CD4-positive, alpha-beta T cell treated with Interleukin-6 at 100 ng/mL for 8 hours (primary cell): Measurements from ENCODE around the gene SLC44A5.
"Not testable (repeated sequence)": the region's sequence is repeated elsewhere in the genome, so short reads cannot be mapped to it uniquely, and the experiment has no call there.

Source experiments
- DNase-seq: peaks from one replicate; pipeline ENCODE4 v3.0.0-alpha.2; 2020; ENCODE audit warnings: mixed read lengths, low spot score

Gene SLC44A5

GRCh38 chr1:75449998-75450397 lies 160.9 kb downstream of the SLC44A5 start:
- DNase-seq = no peak

GRCh38 chr1:75444220-75444619 lies 166.7 kb downstream of the SLC44A5 start:
- no peak for DNase-seq

GRCh38 chr1:75440274-75440673 lies 170.6 kb downstream of the SLC44A5 start:
- DNase-seq = no peak

GRCh38 chr1:75438355-75438754 lies 172.6 kb downstream of the SLC44A5 start:
- no peak for DNase-seq

- no peak for DNase-seq
Observed at GRCh38 chr1:75431843-75432242, 179.1 kb downstream of the SLC44A5 start.

- DNase-seq = no peak
Observed at GRCh38 chr1:75430526-75430925, 180.4 kb downstream of the SLC44A5 start.

- DNase-seq = no peak
Observed at GRCh38 chr1:75426688-75427087, 184.2 kb downstream of the SLC44A5 start.

GRCh38 chr1:75425001-75425650 lies 185.8 kb downstream of the SLC44A5 start:
- no peak for DNase-seq

- no peak for DNase-seq
Observed at GRCh38 chr1:75423616-75424015, 187.3 kb downstream of the SLC44A5 start.

GRCh38 chr1:75423136-75423535 lies 187.8 kb downstream of the SLC44A5 start:
- DNase-seq = no peak

- no peak for DNase-seq
Observed at GRCh38 chr1:75421371-75421770, 189.5 kb downstream of the SLC44A5 start.

GRCh38 chr1:75415187-75415586 lies 195.7 kb downstream of the SLC44A5 start:
- no peak for DNase-seq

GRCh38 chr1:75412616-75413015 lies 198.3 kb downstream of the SLC44A5 start:
- DNase-seq = no peak

GRCh38 chr1:75404681-75405080 lies 206.2 kb downstream of the SLC44A5 start:
- not testable (repeated sequence) for DNase-seq

GRCh38 chr1:75403147-75403646 lies 207.7 kb downstream of the SLC44A5 start:
- DNase-seq = not testable (repeated sequence)

- no peak for DNase-seq
Observed at GRCh38 chr1:75400716-75401115, 210.2 kb downstream of the SLC44A5 start.

- no peak for DNase-seq
Observed at GRCh38 chr1:75396745-75397144, 214.2 kb downstream of the SLC44A5 start.

GRCh38 chr1:75396260-75396659 lies 214.7 kb downstream of the SLC44A5 start:
- DNase-seq = no peak

- no peak for DNase-seq
Observed at GRCh38 chr1:75394386-75395139, 216.4 kb downstream of the SLC44A5 start.

GRCh38 chr1:75392278-75392677 lies 218.6 kb downstream of the SLC44A5 start:
- DNase-seq = no peak

GRCh38 chr1:75375476-75376447 lies 235.2 kb downstream of the SLC44A5 start:
- not testable (repeated sequence) for DNase-seq

- DNase-seq = no peak
Observed at GRCh38 chr1:75373542-75374159, 237.3 kb downstream of the SLC44A5 start.
